ENCODE data around the gene MAP2K4. TPM values are rescaled to one million over a fixed set of nuclear protein-coding genes. Genes with fewer than 3 reads are reported as not detected.
A peak's percentile ranks its signal among the peaks of the same experiment; 100 is the strongest.

MAP2K4 gene
- total RNA-seq, 1 experiment from 2014 or later, result 24.4 TPM

- Mint-ChIP-seq H3K27me3 (ENCODE audit: low read depth) (no peaks in the 10 kb centered on the region), H3K9me3 (peaks cover 10% of the 10 kb centered on the region; the same call in 1 of the 2 replicates), H3K4me3 (peak overlapping the region; percentile 83), H3K36me3 (peaks cover 17% of the 10 kb centered on the region), H3K4me1 (peaks cover 26% of the 10 kb centered on the region), H3K27ac (peak overlapping the region; percentile 41; the same call in 1 of the 2 replicates)
- ChIA-PET POLR2A (interaction anchor here (0.6 to 2.7 kb wide), 11 partner anchors 10 to 1022 kb away, joined by 3 to 43 read pairs (median 4); partner anchors contain the start of gene MAP2K4), CTCF (interaction anchor here (0.9 to 2.0 kb wide), 13 partner anchors 10 to 1350 kb away, joined by 3 to 15 read pairs (median 4); partner anchors contain the start of gene MAP2K4)
- ATAC-seq (no peak), DNase-seq (ENCODE audit: low spot score) (no peak)
- no peak for TF ChIP-seq GTF2I (CRISPR knock-in tag; conservative IDR thresholded peaks at IDR 0.05)
- no peak for TF ChIP-seq TEAD1 (CRISPR knock-in tag; IDR thresholded peaks at IDR 0.05)
- TF ChIP-seq IRF1 (CRISPR knock-in tag; IDR thresholded peaks at IDR 0.05), result no peak
- no peak for TF ChIP-seq ZNF138 (CRISPR knock-in tag; conservative IDR thresholded peaks at IDR 0.05)
- TF ChIP-seq ZNF281 (CRISPR knock-in tag; IDR thresholded peaks at IDR 0.05), result no peak
- no peak for TF ChIP-seq TP53 (CRISPR knock-in tag; IDR thresholded peaks at IDR 0.05)
- 0 out of 2 replicates have a peak, but pooled peaks have one; percentile 4 for TF ChIP-seq NFYB (CRISPR knock-in tag; conservative IDR thresholded peaks at IDR 0.05; ENCODE audit: low read depth)
- no peak for TF ChIP-seq FOXP4 (CRISPR knock-in tag; IDR thresholded peaks at IDR 0.05)
These were observed 23.9 kb upstream of the MAP2K4 start for GRCh38 chr17:11996722-11997146.

- peak within 1 kb of the TSS; percentile 96 for H3K4me3 Mint-ChIP-seq
- TF ChIP-seq IRF2 (CRISPR knock-in tag; IDR thresholded peaks at IDR 0.05; ENCODE audit: borderline replicate concordance, low read depth) (no peak), PRRX2 (CRISPR knock-in tag; IDR thresholded peaks at IDR 0.05) (no peak), CREM (CRISPR knock-in tag; IDR thresholded peaks at IDR 0.05) (peak; percentile 56; the same call in 1 of the 2 replicates), ETV6 (CRISPR knock-in tag; IDR thresholded peaks at IDR 0.05) (peak; percentile 85; the same call in 1 of the 2 replicates), USF2 (CRISPR knock-in tag; IDR thresholded peaks at IDR 0.05) (peak; percentile 30; the same call in 1 of the 2 replicates), MAX (CRISPR knock-in tag; IDR thresholded peaks at IDR 0.05) (peak; percentile 62; the same call in 1 of the 2 replicates), ZBTB43 (CRISPR knock-in tag; IDR thresholded peaks at IDR 0.05) (0 out of 2 replicates have a peak, but pooled peaks have one; percentile 65), GABPB1 (CRISPR knock-in tag; IDR thresholded peaks at IDR 0.05) (peak; percentile 61; the same call in 1 of the 2 replicates), SP1 (CRISPR knock-in tag; conservative IDR thresholded peaks at IDR 0.05) (peak; percentile 93), ZNF512 (CRISPR knock-in tag; IDR thresholded peaks at IDR 0.05; ENCODE audit: borderline replicate concordance) (no peak), SOX15 (CRISPR knock-in tag; IDR thresholded peaks at IDR 0.05) (no peak), NFE2L1 (CRISPR knock-in tag; IDR thresholded peaks at IDR 0.05) (peak; percentile 91)
These were observed 23.3 kb upstream of the MAP2K4 start, which contains the start of gene ZNF18 for GRCh38 chr17:11997147-11997971. Gene ZNF18 (minus strand): TSS chr17:11997475. CDS start chr17:11992829, 4,646 bp downstream.

More at GRCh38 chr17:11997147-11997971, 23.3 kb upstream of the MAP2K4 start, which contains the start of gene ZNF18:
- ChIA-PET POLR2A (interaction anchor here (0.6 to 2.7 kb wide), 11 partner anchors 10 to 1021 kb away, joined by 3 to 43 read pairs (median 4); partner anchors contain the start of gene MAP2K4), CTCF (interaction anchor here (0.6 to 2.0 kb wide), 17 partner anchors 9 to 1351 kb away, joined by 3 to 15 read pairs (median 3); partner anchors contain the start of gene MAP2K4)
- peak within 1 kb of the TSS; percentile 100 for H3K27ac Mint-ChIP-seq
- peaks cover 20% of the 10 kb centered on the region for H3K4me1 Mint-ChIP-seq
- H3K36me3 Mint-ChIP-seq, result peaks cover 11% of the 10 kb centered on the region
- DNase-seq (ENCODE audit: low spot score) (peak; percentile 96), ATAC-seq (peak; percentile 97)
- H3K27me3 Mint-ChIP-seq (ENCODE audit: low read depth), result no peaks in the 10 kb centered on the region
- peaks cover 9% of the 10 kb centered on the region; the same call in 1 of the 2 replicates for H3K9me3 Mint-ChIP-seq
